HS-27A (cell line): Measurements from ENCODE around the gene PPP2R2C.

Experiments used
- DNase-seq: peaks from one replicate; pipeline ENCODE4 v3.0.0-alpha.2; 2012; ENCODE audit warnings: low read depth, missing footprints

Gene PPP2R2C

GRCh38 chr4:6469144-6469543, 3.3 kb downstream of the PPP2R2C start:
- no peak for DNase-seq

- no peak for DNase-seq
Measured at GRCh38 chr4:6468376-6468775, 4.0 kb downstream of the PPP2R2C start.

GRCh38 chr4:6467600-6467999, 4.8 kb downstream of the PPP2R2C start:
- no peak for DNase-seq

- DNase-seq, result no peak
Measured at GRCh38 chr4:6466756-6467381, 5.5 kb downstream of the PPP2R2C start.

GRCh38 chr4:6465955-6466354, 6.5 kb downstream of the PPP2R2C start:
- DNase-seq, result no peak

GRCh38 chr4:6464842-6465588, 7.4 kb downstream of the PPP2R2C start:
- DNase-seq, result no peak

- no peak for DNase-seq
Measured at GRCh38 chr4:6463311-6464289, 8.8 kb downstream of the PPP2R2C start.

- no peak for DNase-seq
Measured at GRCh38 chr4:6461301-6462165, 10.9 kb downstream of the PPP2R2C start.

- DNase-seq, result no peak
Measured at GRCh38 chr4:6460876-6461275, 11.5 kb downstream of the PPP2R2C start.

GRCh38 chr4:6458528-6458927, 13.9 kb downstream of the PPP2R2C start:
- no peak for DNase-seq

- no peak for DNase-seq
Measured at GRCh38 chr4:6456450-6456849, 16.0 kb downstream of the PPP2R2C start.

- no peak for DNase-seq
Measured at GRCh38 chr4:6454112-6454910, 18.1 kb downstream of the PPP2R2C start.

- DNase-seq, result no peak
Measured at GRCh38 chr4:6453688-6453990, 18.8 kb downstream of the PPP2R2C start.

- DNase-seq, result no peak
Measured at GRCh38 chr4:6452897-6453687, 19.3 kb downstream of the PPP2R2C start.

GRCh38 chr4:6452116-6452896, 20.1 kb downstream of the PPP2R2C start:
- DNase-seq, result no peak

- no peak for DNase-seq
Measured at GRCh38 chr4:6451309-6451708, 21.1 kb downstream of the PPP2R2C start.

GRCh38 chr4:6450709-6451108, 21.7 kb downstream of the PPP2R2C start:
- no peak for DNase-seq

- DNase-seq, result no peak
Measured at GRCh38 chr4:6449746-6450369, 22.6 kb downstream of the PPP2R2C start.

- DNase-seq, result no peak
Measured at GRCh38 chr4:6449335-6449734, 23.1 kb downstream of the PPP2R2C start.
